ENCODE measurements around the gene CGNL1.

- TF ChIP-seq, protein P1, sequence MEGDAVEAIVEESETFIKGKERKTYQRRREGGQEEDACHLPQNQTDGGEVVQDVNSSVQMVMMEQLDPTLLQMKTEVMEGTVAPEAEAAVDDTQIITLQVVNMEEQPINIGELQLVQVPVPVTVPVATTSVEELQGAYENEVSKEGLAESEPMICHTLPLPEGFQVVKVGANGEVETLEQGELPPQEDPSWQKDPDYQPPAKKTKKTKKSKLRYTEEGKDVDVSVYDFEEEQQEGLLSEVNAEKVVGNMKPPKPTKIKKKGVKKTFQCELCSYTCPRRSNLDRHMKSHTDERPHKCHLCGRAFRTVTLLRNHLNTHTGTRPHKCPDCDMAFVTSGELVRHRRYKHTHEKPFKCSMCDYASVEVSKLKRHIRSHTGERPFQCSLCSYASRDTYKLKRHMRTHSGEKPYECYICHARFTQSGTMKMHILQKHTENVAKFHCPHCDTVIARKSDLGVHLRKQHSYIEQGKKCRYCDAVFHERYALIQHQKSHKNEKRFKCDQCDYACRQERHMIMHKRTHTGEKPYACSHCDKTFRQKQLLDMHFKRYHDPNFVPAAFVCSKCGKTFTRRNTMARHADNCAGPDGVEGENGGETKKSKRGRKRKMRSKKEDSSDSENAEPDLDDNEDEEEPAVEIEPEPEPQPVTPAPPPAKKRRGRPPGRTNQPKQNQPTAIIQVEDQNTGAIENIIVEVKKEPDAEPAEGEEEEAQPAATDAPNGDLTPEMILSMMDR (IDR thresholded peaks at IDR 0.05; ENCODE audit: insufficient read depth, low read depth, low read length), result peak; percentile 32
- TF ChIP-seq EZH2 (IDR thresholded peaks at IDR 0.05; ENCODE audit: insufficient read depth, low read length), result no peak
These were observed 11.9 kb upstream of the CGNL1 start for GRCh38 chr15:57364282-57365007.

Measured in astrocyte (in vitro differentiated cells and primary cell).